Lower lobe of right lung (tissue), 2 donors: ENCODE measurements around the gene DTX3. TPM values are rescaled to one million over a fixed set of nuclear protein-coding genes. Genes with fewer than 3 reads are reported as not detected.

ENCODE experiments used
- ATAC-seq, 2 donors: fragments of 200-7000 bp; cut with Tn5 transposase; one replicate each; pipeline ENCODE4 v1.9.1; 2020 to 2022; ENCODE audit warnings: mild to moderate bottlenecking in 2 of 2, moderate library complexity in 2 of 2
- DNase-seq: peaks from one replicate; pipeline ENCODE4 v3.0.0-alpha.2; 2020
- H3K27ac ChIP-seq: fragments of 200-600 bp; one replicate; pipeline ENCODE4 v1.8.0; 2022
- H3K27me3 ChIP-seq: fragments of 200-600 bp; one replicate; pipeline ENCODE4 v1.8.0; 2022; ENCODE audit warnings: low read depth
- H3K36me3 ChIP-seq: fragments of 200-600 bp; one replicate; pipeline ENCODE4 v1.8.0; 2022; ENCODE audit warnings: mild to moderate bottlenecking
- H3K4me1 ChIP-seq: fragments of 200-600 bp; one replicate; pipeline ENCODE4 v1.8.0; 2022
- H3K4me3 ChIP-seq: fragments of 200-600 bp; one replicate; pipeline ENCODE4 v1.8.0; 2022; ENCODE audit warnings: mild to moderate bottlenecking
- H3K9me3 ChIP-seq: fragments of 200-600 bp; one replicate; pipeline ENCODE4 v1.8.0; 2022
- intact Hi-C: fragments of 100-400 bp; cut with DNase I; formaldehyde crosslinking; loops from one replicate; pipeline ENCODE4 v1.11.0; 2022
- total RNA-seq: library from RNA; stranded (reverse); fragmentation: NEBNext Ultra II Directional; extraction: Animal tissue kit (Norgen Biotek cat#: 25700); gene quantifications from one replicate; pipeline ENCODE4 v1.2.1, GENCODE V29; 2021
- TF ChIP-seq, protein P1 (sequence below): fragments of 200-600 bp; IDR thresholded peaks from one replicate; pipeline ENCODE4 v1.8.0; 2022; ENCODE audit warnings: antibody characterized with exemption, mild to moderate bottlenecking
- donor health status: DM: no; HTN: yes; CAD: no; lungs with severe emphysema.

DTX3 gene
- total RNA-seq, 1 donor from 2014 or later = 21.4 TPM

DNA sequence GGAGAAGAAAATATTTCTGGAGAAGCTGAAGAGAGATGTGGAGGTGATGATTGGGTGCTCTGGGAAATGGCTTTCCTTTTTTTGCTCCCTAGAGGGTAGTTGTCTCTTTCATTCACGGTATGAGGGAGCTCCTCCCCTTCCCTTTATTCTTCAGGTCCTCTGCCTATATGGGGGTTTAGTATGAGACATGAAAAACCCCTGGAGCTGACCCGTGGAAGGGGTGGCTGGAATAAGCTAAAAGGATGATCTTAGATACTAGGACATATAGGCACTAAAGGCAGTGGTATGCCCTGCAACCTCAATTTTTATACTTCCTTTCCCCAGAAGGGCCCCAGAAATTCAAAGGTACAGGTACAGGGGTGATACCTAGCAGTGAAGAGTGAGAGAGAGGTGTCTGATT is 4.2 kb upstream of the DTX3 start:
- intact Hi-C loops = no loop called here
- DNase-seq = no peak

DNA sequence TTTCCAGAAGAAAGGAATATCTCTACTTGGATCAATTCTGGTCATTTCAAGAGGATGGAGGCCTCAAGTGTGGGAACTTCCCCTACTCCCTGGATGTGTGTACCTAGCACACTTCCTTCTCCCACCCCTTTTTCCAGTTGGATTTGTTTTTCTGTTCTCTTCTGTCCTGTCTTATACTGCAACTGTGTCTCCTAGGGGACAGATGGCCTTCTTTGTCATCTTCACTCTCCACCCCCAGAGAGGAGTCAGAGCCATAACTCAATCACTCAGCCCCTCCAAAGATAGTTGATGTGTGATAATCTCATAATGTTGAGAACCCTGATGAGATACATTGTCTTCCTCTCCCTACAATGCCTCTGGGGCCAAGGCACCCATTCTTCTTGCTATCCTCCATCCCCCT is 2.1 kb upstream of the DTX3 start:
- ATAC-seq = no peak
- peaks cover 54% of the 10 kb centered on the region for H3K36me3 ChIP-seq
- peaks cover 4% of the 10 kb centered on the region for H3K27me3 ChIP-seq
- TF ChIP-seq, protein P1, sequence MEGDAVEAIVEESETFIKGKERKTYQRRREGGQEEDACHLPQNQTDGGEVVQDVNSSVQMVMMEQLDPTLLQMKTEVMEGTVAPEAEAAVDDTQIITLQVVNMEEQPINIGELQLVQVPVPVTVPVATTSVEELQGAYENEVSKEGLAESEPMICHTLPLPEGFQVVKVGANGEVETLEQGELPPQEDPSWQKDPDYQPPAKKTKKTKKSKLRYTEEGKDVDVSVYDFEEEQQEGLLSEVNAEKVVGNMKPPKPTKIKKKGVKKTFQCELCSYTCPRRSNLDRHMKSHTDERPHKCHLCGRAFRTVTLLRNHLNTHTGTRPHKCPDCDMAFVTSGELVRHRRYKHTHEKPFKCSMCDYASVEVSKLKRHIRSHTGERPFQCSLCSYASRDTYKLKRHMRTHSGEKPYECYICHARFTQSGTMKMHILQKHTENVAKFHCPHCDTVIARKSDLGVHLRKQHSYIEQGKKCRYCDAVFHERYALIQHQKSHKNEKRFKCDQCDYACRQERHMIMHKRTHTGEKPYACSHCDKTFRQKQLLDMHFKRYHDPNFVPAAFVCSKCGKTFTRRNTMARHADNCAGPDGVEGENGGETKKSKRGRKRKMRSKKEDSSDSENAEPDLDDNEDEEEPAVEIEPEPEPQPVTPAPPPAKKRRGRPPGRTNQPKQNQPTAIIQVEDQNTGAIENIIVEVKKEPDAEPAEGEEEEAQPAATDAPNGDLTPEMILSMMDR = no peak
- intact Hi-C loops = no loop called here
- no peak for DNase-seq
- H3K27ac ChIP-seq = no peak overlapping the region
- H3K4me1 ChIP-seq = peaks cover 19% of the 10 kb centered on the region
- H3K9me3 ChIP-seq = no peaks in the 10 kb centered on the region
- no peak overlapping the region for H3K4me3 ChIP-seq

More for the DNA sequence above, 4.2 kb upstream of the DTX3 start:
- no peak for ATAC-seq
- H3K4me1 ChIP-seq = peaks cover 16% of the 10 kb centered on the region
- no peak overlapping the region for H3K4me3 ChIP-seq
- peaks cover 4% of the 10 kb centered on the region for H3K27me3 ChIP-seq
- TF ChIP-seq, protein P1 = no peak
- H3K27ac ChIP-seq = no peak overlapping the region
- H3K36me3 ChIP-seq = peaks cover 65% of the 10 kb centered on the region
- H3K9me3 ChIP-seq = no peaks in the 10 kb centered on the region

DNA sequence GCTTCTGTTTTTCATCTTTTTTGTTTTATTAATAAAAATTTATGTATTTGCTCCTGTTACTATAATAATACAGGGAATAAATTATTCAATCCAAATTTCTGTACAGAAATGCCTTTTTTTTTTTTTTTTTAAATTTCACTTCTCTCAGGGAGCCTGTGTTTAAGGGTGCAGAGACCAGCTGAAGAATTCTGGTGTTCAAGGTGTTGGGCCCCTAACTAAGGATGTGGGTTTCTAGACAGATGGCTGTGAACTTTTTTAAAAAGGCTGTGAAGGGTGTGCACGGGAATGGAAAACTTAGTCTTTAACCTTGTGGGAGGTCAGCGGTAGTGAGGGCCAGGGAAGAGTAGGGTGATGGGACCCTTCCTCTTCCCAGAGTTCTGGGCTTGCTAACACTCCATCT is 1.3 kb upstream of the DTX3 start:
- ATAC-seq = no peak
- H3K4me3 ChIP-seq = no peak overlapping the region
- H3K36me3 ChIP-seq = peaks cover 55% of the 10 kb centered on the region
- peaks cover 19% of the 10 kb centered on the region for H3K4me1 ChIP-seq
- H3K9me3 ChIP-seq = no peaks in the 10 kb centered on the region
- peak overlapping the region; percentile 83 for H3K27ac ChIP-seq
- TF ChIP-seq, protein P1 = no peak
- intact Hi-C loops = no loop called here
- no peak for DNase-seq
- H3K27me3 ChIP-seq = peaks cover 4% of the 10 kb centered on the region

DNA sequence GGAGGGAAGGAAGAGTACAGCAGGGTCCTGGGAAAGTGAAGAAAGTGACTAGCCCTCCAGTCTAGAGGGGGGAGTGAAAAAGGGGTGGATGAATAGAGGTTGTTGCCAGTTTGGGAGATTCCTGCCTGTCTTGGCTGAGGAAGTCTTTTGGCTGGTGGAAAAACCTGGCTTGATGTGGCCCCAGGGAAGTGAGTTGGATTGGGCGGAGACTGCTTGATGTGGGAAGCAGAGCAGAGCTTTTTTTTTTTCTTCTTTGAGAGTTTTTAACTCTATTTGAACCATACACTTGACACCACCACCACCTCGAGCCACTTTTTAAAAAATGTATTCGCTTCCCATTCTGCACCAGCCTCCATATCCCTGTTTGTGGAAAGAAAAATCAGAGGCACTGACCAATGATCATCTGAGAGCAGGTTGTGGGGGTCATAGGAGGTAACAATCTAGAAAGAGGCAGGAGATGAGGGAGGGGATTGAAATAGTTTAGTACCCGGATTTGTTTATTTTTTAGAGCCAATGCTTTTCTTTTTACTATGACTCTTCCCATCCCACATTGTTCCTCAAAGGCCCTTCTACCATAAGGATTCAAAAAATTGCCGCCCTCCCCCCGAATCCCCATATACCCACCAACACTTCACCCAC is 690 bp upstream of the DTX3 start:
- ATAC-seq (peak; percentile 52 to 56), DNase-seq (no peak)
- peak overlapping the region; percentile 83 for H3K27ac ChIP-seq
- intact Hi-C loops = no loop called here
- TF ChIP-seq, protein P1 = no peak
- H3K4me3 ChIP-seq = peak overlapping the region; percentile 65
- no peaks in the 10 kb centered on the region for H3K9me3 ChIP-seq
- peaks cover 50% of the 10 kb centered on the region for H3K36me3 ChIP-seq
- peaks cover 4% of the 10 kb centered on the region for H3K27me3 ChIP-seq
- H3K4me1 ChIP-seq = peaks cover 19% of the 10 kb centered on the region

DNA sequence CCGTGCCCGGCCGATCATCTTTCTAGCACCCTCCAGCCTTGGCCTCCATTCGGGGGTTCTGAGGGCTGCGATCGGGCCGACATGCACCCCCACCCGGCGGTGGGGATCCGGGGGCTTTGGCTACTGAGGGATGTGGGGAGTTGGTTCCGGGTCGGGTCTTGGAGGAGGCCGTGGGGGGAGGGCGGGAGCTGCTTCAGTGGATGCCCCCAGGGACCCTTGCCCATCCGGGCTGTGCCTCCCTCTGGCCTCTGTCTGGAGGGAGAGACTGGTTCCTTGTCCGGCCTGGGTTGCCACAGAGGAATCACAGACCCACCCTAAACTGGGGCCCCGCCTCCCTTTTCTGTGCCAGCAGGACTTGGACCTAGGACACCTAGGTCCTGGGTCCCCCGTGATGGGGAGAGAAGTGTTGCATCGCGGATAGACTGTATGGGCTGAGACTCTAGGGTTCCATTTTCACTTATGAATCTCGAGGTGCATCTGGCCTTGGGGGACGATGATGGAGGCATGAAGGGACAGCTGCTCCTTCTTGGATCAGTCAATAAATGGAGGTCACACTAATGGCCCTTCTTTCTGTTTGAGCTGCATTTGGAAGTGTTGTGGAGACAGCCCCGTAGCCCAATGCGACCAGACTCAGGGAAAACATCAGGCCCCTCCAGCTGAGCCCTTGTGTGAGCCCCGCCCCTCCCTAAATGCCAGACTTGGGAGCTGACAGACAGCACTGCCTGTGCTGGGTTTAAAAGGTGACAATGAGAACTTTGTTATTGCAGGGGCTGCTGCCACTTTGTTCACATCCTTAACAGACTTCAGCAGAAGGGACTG is 577 bp downstream of the DTX3 start:
- peaks cover 4% of the 10 kb centered on the region for H3K27me3 ChIP-seq
- DNase-seq = no peak
- no peaks in the 10 kb centered on the region for H3K9me3 ChIP-seq
- H3K4me3 ChIP-seq = peak overlapping the region; percentile 65
- TF ChIP-seq, protein P1 = no peak
- H3K27ac ChIP-seq = peak overlapping the region; percentile 83
- intact Hi-C loops = no loop called here
- peaks cover 37% of the 10 kb centered on the region for H3K36me3 ChIP-seq
- ATAC-seq = peak; percentile 29 to 45
- H3K4me1 ChIP-seq = peaks cover 19% of the 10 kb centered on the region
